ENCODE data around the gene PDZD4.
A peak's percentile ranks its signal among the peaks of the same experiment; 100 is the strongest.

The PDZD4 gene

GRCh38 chrX:153829799-153830639 is at the start of gene PDZD4:
Gene PDZD4, minus strand, starts transcription at chrX:153830544. Its CDS starts 246 bp downstream, at chrX:153830298.
- no peak for DNase-seq

DNA sequence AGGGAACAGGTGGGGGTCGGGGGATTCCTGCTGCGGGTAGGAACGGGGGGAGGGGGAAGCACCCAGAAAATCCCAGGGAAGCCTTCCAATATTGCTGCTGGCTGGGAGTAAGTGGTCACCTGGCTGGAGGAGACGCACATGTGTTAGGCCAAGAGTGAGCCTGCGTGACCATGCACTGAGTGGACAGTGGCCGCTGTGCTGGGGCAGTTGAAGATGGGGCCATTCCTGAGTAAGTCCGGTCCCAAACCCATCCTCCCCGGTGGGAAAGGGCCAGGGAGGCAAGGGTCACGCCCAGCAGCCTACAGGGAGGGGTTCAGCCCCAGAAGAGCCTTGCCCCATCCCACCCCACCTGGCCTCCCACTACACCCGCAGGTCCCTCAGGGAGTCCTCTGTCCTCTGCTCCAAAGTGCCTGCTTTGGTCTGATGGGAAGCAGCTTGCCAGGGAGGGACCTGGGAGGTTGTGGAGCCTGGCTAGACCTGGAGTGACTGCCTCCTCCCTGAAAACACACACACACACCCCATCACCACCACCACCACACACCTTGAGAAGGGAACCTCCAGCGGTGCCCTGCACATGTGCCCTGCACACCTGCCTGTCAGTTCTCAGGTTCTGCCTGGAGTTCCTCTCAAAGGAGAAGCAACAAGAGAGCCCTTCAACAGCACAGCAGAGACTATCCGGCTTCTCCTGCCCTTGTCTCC is 49.5 kb upstream of the PDZD4 start:
- no peak for DNase-seq

- DNase-seq: no peak
These were observed 48.8 kb upstream of the PDZD4 start for GRCh38 chrX:153878969-153879653.

DNA sequence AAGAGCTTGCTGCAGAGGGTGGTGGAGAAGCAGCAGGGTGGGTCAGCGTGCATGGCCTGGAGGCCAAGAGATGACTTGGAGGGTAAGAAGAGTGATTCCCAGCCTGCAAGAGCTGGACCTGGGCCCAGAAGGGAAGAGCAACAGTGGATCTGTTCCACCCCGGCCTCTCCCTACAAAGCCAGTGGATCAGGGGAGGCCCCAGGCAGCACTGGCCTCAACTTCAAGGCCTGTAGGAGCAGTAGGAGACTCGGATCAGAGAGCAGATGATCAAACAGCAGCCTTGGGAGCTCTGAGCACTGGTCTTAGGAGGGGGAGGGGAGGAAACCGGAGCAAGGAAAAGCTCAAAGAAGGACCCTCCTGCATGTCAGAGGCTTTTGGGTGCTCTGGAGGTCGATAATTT is 48.0 kb upstream of the PDZD4 start:
- DNase-seq: no peak

DNA sequence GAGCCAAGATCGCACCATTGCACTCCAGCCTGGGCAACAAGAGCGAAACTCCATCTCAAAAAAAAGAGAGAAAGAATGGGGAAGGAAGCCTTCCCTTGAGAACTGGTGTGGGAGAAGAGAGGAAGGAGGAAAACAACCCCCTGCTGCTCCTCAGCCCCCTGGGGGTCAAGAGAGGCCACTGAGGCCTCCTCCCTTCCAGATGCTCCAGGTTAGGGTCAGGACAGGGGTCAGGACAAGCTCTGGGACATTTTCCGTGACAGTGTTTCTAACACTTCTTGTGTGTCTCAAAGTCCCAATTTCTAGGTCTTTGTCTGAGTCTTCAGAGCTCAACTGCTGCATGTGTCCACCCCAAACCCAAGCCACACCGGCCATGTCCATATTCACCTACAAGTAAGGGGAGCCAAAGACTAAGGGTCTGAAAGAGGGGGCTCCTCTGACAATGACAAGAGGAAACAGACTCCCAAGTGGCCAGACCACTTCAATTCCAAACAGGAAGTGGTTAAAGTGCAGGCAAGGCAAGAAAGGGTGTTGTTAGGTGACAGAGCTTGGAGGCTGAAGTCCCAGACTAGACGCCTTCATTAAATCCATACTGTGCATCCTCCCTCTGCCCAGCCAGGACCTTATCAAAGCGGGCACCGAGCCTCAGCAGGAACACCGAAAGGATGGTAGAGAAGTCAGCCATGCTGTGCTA is 47.4 kb upstream of the PDZD4 start:
- no peak for DNase-seq

DNA sequence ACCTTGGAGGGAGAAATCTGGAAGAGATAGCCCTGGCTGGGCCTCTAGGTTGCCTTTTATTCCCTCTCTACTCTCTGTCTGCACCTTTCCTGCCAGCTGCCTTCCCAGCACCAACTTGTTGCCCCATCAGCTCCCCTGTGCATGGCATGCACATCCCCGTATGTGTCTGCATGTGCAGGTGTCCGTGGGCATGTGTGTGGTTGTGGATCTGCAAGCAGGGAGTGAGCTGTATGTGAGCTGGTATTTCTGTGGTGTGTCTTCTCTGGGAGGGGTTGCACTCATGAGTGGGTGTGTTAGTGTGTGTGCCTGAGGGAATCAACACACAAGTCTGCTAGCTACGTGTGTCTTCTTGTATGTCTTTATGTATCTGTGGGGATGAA is 45.8 kb upstream of the PDZD4 start:
- DNase-seq: no peak

GRCh38 chrX:153875391-153876111 is 45.2 kb upstream of the PDZD4 start:
- DNase-seq: peak; percentile 49

GRCh38 chrX:153874366-153875125 is 44.2 kb upstream of the PDZD4 start:
- DNase-seq: no peak

DNA sequence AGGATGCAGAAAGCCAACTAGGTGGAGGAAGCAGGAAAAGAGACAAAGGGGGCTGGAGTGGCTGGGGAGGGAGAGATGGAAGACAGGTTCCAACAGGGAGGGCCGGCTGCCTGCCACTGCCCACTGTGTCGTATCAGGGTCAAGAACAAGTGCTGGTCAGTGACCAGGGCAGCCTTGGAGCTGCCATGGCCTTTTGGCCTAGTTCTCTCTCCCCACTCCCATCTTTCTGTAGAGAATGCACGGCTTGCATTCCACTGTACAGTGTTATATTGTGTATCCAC is 43.7 kb upstream of the PDZD4 start:
- DNase-seq: no peak

GRCh38 chrX:153873282-153874084 is 43.1 kb upstream of the PDZD4 start:
- DNase-seq: no peak

- no peak for DNase-seq
These were observed 41.9 kb upstream of the PDZD4 start for GRCh38 chrX:153871946-153872878.

GRCh38 chrX:153871451-153871850 is 41.1 kb upstream of the PDZD4 start:
- DNase-seq: no peak

- no peak for DNase-seq
These were observed 40.5 kb upstream of the PDZD4 start for GRCh38 chrX:153870791-153871360.

- DNase-seq: no peak
These were observed 39.9 kb upstream of the PDZD4 start for GRCh38 chrX:153870288-153870690.

DNA sequence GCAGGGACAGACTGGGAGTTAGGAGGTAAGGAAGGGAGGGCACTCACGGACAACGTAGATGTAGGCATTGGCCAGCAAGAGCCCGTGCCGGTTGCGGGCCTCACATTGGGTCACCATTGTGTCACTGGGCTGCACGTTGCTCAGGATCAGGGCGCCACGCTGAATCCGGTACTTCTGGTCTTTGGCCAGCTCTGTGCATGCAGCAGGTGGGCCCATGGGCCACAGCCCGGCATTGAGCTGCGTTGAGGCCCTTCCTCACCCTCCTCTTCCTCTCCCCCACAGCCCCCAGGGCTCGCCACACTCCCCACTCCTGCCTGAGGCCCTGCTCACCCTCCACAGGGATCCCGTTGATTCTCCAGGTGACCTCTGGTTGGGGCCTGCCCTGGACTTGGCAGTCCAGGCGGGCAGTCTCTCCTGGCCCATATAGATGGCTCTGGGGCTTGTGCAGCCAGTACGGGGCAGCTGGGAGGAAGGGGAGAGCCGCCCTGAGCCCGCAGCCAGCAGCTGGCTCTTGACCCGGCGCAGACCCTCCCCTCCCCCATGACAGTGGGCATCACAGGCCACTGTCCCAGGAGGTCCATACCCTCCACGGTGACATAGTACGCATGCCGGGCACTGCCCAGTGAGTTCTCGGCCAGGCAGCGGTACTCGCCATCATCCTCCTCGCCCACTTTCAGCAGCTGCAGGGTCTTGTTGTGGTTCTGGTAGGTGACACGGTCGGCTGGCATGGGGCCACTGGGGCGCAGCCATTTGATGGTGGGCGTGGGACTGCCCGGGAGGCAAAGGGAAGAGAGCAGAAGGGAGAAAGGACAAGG is 39.3 kb upstream of the PDZD4 start:
- no peak for DNase-seq

GRCh38 chrX:153868576-153869472 is 38.5 kb upstream of the PDZD4 start:
- no peak for DNase-seq

- DNase-seq: no peak
These were observed 37.3 kb upstream of the PDZD4 start for GRCh38 chrX:153867671-153868070.

- no peak for DNase-seq
These were observed 36.8 kb upstream of the PDZD4 start for GRCh38 chrX:153867139-153867538.

Measured in activated effector memory CD4-positive, alpha-beta T cell treated with Interleukin-2 at 50 U/mL for 16 hours (primary cell).